DND-41 (cell line): ENCODE measurements around the gene TAF1D.
A peak's percentile ranks its signal among the peaks of the same experiment; 100 is the strongest.

Source experiments
- ATAC-seq: fragments of 200-7000 bp; cut with Tn5 transposase; 3 replicates; pipeline ENCODE4 v1.9.1; 2021; ENCODE audit warnings: low read depth; ENCODE audit not compliant: insufficient read depth
- DNase-seq: peaks from one replicate; pipeline ENCODE4 v3.0.0-alpha.2; 2020
- H2AFZ ChIP-seq: 2 replicates; pipeline ENCODE4 v1.6.0; 2012; ENCODE audit warnings: low read depth, low read length
- H3K27ac ChIP-seq: 2 replicates; pipeline ENCODE4 v1.5.1; 2012; ENCODE audit warnings: low read length, inconsistent platforms
- H3K27me3 ChIP-seq: fragments of 200-600 bp; sonication (generic); 2 replicates; pipeline ENCODE4 v1.6.0; 2012; ENCODE audit warnings: low read length, mild to moderate bottlenecking, inconsistent platforms; ENCODE audit not compliant: insufficient read depth, poor library complexity
- H3K36me3 ChIP-seq: 2 replicates; pipeline ENCODE4 v1.5.1; 2012; ENCODE audit warnings: low read length, inconsistent platforms; ENCODE audit not compliant: insufficient read depth
- H3K4me1 ChIP-seq: 2 replicates; pipeline ENCODE4 v1.5.1; 2012; ENCODE audit warnings: mild to moderate bottlenecking, low read length; ENCODE audit not compliant: insufficient read depth
- H3K4me2 ChIP-seq: 2 replicates; pipeline ENCODE4 v1.6.0; 2012; ENCODE audit warnings: mild to moderate bottlenecking, moderate library complexity, low read length, inconsistent platforms; ENCODE audit not compliant: insufficient read depth
- H3K4me3 ChIP-seq, 2 experiments: fragments of 200-600 bp in 1 of 2; shearing (Covaris generic) in 1 of 2; 2 replicates each; pipeline ENCODE4 v1.5.1; 2012 to 2016; ENCODE audit warnings: inconsistent platforms in 2 of 2, low read length in 2 of 2, mild to moderate bottlenecking in 2 of 2, low read depth in 1 of 2, moderate library complexity in 1 of 2
- H3K79me2 ChIP-seq: 2 replicates; pipeline ENCODE4 v1.6.0; 2012; ENCODE audit warnings: low read length, inconsistent platforms; ENCODE audit not compliant: insufficient read depth
- H3K9ac ChIP-seq: 2 replicates; pipeline ENCODE4 v1.6.0; 2012; ENCODE audit warnings: low read depth, mild to moderate bottlenecking, inconsistent platforms, low read length, moderate library complexity
- H3K9me3 ChIP-seq: 2 replicates; pipeline ENCODE4 v1.5.1; 2012; ENCODE audit warnings: low read length, moderate library complexity, mild to moderate bottlenecking, inconsistent platforms; ENCODE audit not compliant: insufficient read depth, severe bottlenecking
- H4K20me1 ChIP-seq: 2 replicates; pipeline ENCODE4 v1.6.0; 2012; ENCODE audit warnings: low read length; ENCODE audit not compliant: insufficient read depth
- EZH2 ChIP-seq: IDR thresholded peaks from 3 replicates; pipeline ENCODE4 v1.6.1; 2012; ENCODE audit warnings: borderline replicate concordance, low read depth, mild to moderate bottlenecking, moderate library complexity, low read length, inconsistent platforms; ENCODE audit not compliant: severe bottlenecking
- TF ChIP-seq, protein P1 (sequence below): IDR thresholded peaks from 2 replicates; pipeline ENCODE4 v1.5.1; 2012; ENCODE audit warnings: borderline replicate concordance, low read length, moderate library complexity, mild to moderate bottlenecking; ENCODE audit not compliant: poor library complexity, severe bottlenecking; ENCODE audit errors: extremely low read depth

Gene TAF1D, protein sequence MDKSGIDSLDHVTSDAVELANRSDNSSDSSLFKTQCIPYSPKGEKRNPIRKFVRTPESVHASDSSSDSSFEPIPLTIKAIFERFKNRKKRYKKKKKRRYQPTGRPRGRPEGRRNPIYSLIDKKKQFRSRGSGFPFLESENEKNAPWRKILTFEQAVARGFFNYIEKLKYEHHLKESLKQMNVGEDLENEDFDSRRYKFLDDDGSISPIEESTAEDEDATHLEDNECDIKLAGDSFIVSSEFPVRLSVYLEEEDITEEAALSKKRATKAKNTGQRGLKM

DNA sequence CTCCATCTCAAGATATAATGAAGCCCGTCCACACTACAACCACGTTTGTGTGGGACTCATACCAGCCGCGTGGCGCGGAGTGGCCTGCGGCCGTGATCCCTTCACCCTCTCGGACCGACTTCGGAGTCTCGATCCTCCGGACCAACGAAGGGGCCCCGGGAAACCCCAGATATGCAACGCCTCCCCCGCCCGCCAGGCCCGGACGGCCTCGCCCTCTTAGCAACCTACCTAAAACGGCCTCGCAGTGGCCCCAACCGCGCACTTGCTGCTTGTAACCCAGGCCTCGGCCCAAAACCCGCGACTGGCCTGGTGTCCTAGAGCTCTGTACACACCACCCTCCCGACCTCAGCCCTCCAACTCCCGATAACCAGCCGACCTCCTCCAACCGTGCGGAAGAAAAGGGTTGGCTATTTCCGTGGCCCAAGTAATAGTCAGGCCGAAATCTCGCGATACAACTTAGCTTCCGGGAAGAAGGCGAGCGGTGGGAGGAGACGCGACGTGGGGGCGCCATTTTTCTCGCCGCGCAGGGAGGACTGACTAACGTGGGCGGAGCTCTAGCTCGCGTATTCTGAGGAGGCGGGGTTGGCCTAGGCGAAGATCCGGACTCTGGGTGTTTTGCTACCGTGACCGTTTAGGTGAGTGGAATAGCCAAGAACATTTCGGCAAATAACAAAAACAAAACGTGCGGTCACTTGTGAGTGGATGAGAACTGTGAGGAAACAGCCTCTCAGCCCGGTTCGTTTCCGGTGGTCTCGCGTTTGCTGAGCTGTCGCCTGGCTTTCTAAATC lies at the start of gene TAF1D, which contains the start of gene C11orf54:
Gene TAF1D, minus strand, starts transcription at position 402 of the 788 bp plus-strand sequence. CDS start 2,191 bp downstream, outside the sequence.
Gene C11orf54, plus strand, starts transcription at position 579 of the 788 bp plus-strand sequence. CDS start 5,722 bp downstream, outside the sequence.
- H3K4me2 ChIP-seq: peak within 1 kb of the TSS; percentile 79
- H3K4me1 ChIP-seq: peaks cover 52% of the 10 kb centered on the region
- DNase-seq (peak; percentile 97), ATAC-seq (peak; percentile 87)
- H3K9ac ChIP-seq: peak within 1 kb of the TSS; percentile 85
- H4K20me1 ChIP-seq: peaks cover 35% of the 10 kb centered on the region
- peak within 1 kb of the TSS; percentile 70 to 73 for H3K4me3 ChIP-seq
- no peaks in the 10 kb centered on the region for H3K27me3 ChIP-seq
- H2AFZ ChIP-seq: peak within 1 kb of the TSS; percentile 93
- peak within 1 kb of the TSS; percentile 89 for H3K27ac ChIP-seq
- no peaks in the 10 kb centered on the region for H3K9me3 ChIP-seq
- H3K36me3 ChIP-seq: peaks cover 51% of the 10 kb centered on the region
- no peak for TF ChIP-seq EZH2
- TF ChIP-seq, protein P1, sequence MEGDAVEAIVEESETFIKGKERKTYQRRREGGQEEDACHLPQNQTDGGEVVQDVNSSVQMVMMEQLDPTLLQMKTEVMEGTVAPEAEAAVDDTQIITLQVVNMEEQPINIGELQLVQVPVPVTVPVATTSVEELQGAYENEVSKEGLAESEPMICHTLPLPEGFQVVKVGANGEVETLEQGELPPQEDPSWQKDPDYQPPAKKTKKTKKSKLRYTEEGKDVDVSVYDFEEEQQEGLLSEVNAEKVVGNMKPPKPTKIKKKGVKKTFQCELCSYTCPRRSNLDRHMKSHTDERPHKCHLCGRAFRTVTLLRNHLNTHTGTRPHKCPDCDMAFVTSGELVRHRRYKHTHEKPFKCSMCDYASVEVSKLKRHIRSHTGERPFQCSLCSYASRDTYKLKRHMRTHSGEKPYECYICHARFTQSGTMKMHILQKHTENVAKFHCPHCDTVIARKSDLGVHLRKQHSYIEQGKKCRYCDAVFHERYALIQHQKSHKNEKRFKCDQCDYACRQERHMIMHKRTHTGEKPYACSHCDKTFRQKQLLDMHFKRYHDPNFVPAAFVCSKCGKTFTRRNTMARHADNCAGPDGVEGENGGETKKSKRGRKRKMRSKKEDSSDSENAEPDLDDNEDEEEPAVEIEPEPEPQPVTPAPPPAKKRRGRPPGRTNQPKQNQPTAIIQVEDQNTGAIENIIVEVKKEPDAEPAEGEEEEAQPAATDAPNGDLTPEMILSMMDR: no peak
- H3K79me2 ChIP-seq: peaks cover 85% of the 10 kb centered on the region

- Histone ChIP-seq H2AFZ (peak overlapping the region; percentile 94), H3K79me2 (peaks cover 66% of the 10 kb centered on the region), H3K27ac (peak overlapping the region; percentile 94), H3K36me3 (peaks cover 51% of the 10 kb centered on the region), H3K9ac (peak overlapping the region; percentile 95), H3K9me3 (no peaks in the 10 kb centered on the region), H3K27me3 (no peaks in the 10 kb centered on the region), H3K4me3 (peak overlapping the region; percentile 80 to 92), H3K4me2 (peak overlapping the region; percentile 91), H3K4me1 (peaks cover 31% of the 10 kb centered on the region), H4K20me1 (peaks cover 40% of the 10 kb centered on the region)
- no peak for DNase-seq
- peak; percentile 9; the same call in 2 of the 3 replicates for ATAC-seq
- TF ChIP-seq, protein P1: no peak
- no peak for TF ChIP-seq EZH2
These were observed 43.7 kb upstream of the TAF1D start for GRCh38 chr11:93784935-93785360.

GRCh38 chr11:93784145-93784934 lies 43.0 kb upstream of the TAF1D start, which contains the start of gene MED17:
Gene MED17, plus strand, starts transcription at chr11:93784282. Its CDS starts 232 bp downstream, at chr11:93784514.
- H3K4me3 ChIP-seq: peak within 1 kb of the TSS; percentile 80 to 92
- peaks cover 34% of the 10 kb centered on the region for H4K20me1 ChIP-seq
- H3K79me2 ChIP-seq: peaks cover 60% of the 10 kb centered on the region
- H3K4me2 ChIP-seq: peak within 1 kb of the TSS; percentile 91
- DNase-seq: peak; percentile 94
- no peaks in the 10 kb centered on the region for H3K27me3 ChIP-seq
- peaks cover 31% of the 10 kb centered on the region for H3K4me1 ChIP-seq
- peak within 1 kb of the TSS; percentile 95 for H3K9ac ChIP-seq
- no peaks in the 10 kb centered on the region for H3K9me3 ChIP-seq
- H2AFZ ChIP-seq: peak within 1 kb of the TSS; percentile 94
- TF ChIP-seq, protein P1: peak; percentile 61
- no peak for TF ChIP-seq EZH2
- H3K27ac ChIP-seq: peak within 1 kb of the TSS; percentile 94
- peaks cover 45% of the 10 kb centered on the region for H3K36me3 ChIP-seq
- peak; percentile 95 for ATAC-seq
